ENCODE data around the gene RCAN2.

RCAN2 gene

GRCh38 chr6:46511320-46511719 is 20.1 kb upstream of the RCAN2 start:
- TF ChIP-seq TAF1 (IDR thresholded peaks at IDR 0.05; ENCODE audit: borderline replicate concordance, insufficient read depth, low read length): no peak
- TF ChIP-seq SIN3A (IDR thresholded peaks at IDR 0.05; ENCODE audit: borderline replicate concordance, insufficient read depth, low read length): no peak
- no peak for TF ChIP-seq REST (IDR thresholded peaks at IDR 0.05; ENCODE audit: insufficient read depth in 1 of 2, low read depth in 2 of 2, low read length in 2 of 2)
- no peak for TF ChIP-seq POLR2AphosphoS5 (IDR thresholded peaks at IDR 0.05; ENCODE audit: low read depth, low read length)
- TF ChIP-seq FOXP2 (optimal IDR thresholded peaks at IDR 0.05; ENCODE audit: borderline replicate concordance, extremely low read depth, extremely low read length, insufficient read depth): no peak

GRCh38 chr6:46510651-46511050 is 19.4 kb upstream of the RCAN2 start:
- no peak for TF ChIP-seq SIN3A (IDR thresholded peaks at IDR 0.05; ENCODE audit: borderline replicate concordance, insufficient read depth, low read length)
- TF ChIP-seq TAF1 (IDR thresholded peaks at IDR 0.05; ENCODE audit: borderline replicate concordance, insufficient read depth, low read length): no peak
- TF ChIP-seq FOXP2 (optimal IDR thresholded peaks at IDR 0.05; ENCODE audit: borderline replicate concordance, extremely low read depth, extremely low read length, insufficient read depth): no peak
- TF ChIP-seq POLR2AphosphoS5 (IDR thresholded peaks at IDR 0.05; ENCODE audit: low read depth, low read length): no peak
- TF ChIP-seq REST (IDR thresholded peaks at IDR 0.05; ENCODE audit: insufficient read depth in 1 of 2, low read depth in 2 of 2, low read length in 2 of 2): no peak

- TF ChIP-seq SIN3A (IDR thresholded peaks at IDR 0.05; ENCODE audit: borderline replicate concordance, insufficient read depth, low read length): no peak
- TF ChIP-seq POLR2AphosphoS5 (IDR thresholded peaks at IDR 0.05; ENCODE audit: low read depth, low read length): no peak
- TF ChIP-seq FOXP2 (optimal IDR thresholded peaks at IDR 0.05; ENCODE audit: borderline replicate concordance, extremely low read depth, extremely low read length, insufficient read depth): no peak
- no peak for TF ChIP-seq TAF1 (IDR thresholded peaks at IDR 0.05; ENCODE audit: borderline replicate concordance, insufficient read depth, low read length)
- TF ChIP-seq REST (IDR thresholded peaks at IDR 0.05; ENCODE audit: insufficient read depth in 1 of 2, low read depth in 2 of 2, low read length in 2 of 2): no peak
These were observed 18.8 kb upstream of the RCAN2 start for GRCh38 chr6:46509981-46510510.

- TF ChIP-seq POLR2AphosphoS5 (IDR thresholded peaks at IDR 0.05; ENCODE audit: low read depth, low read length) (no peak), FOXP2 (optimal IDR thresholded peaks at IDR 0.05; ENCODE audit: borderline replicate concordance, extremely low read depth, extremely low read length, insufficient read depth) (no peak), TAF1 (IDR thresholded peaks at IDR 0.05; ENCODE audit: borderline replicate concordance, insufficient read depth, low read length) (no peak), SIN3A (IDR thresholded peaks at IDR 0.05; ENCODE audit: borderline replicate concordance, insufficient read depth, low read length) (no peak), REST (IDR thresholded peaks at IDR 0.05; ENCODE audit: insufficient read depth in 1 of 2, low read depth in 2 of 2, low read length in 2 of 2) (no peak)
These were observed 17.8 kb upstream of the RCAN2 start for GRCh38 chr6:46509063-46509462.

GRCh38 chr6:46507426-46507825 is 16.2 kb upstream of the RCAN2 start:
- no peak for TF ChIP-seq SIN3A (IDR thresholded peaks at IDR 0.05; ENCODE audit: borderline replicate concordance, insufficient read depth, low read length)
- no peak for TF ChIP-seq FOXP2 (optimal IDR thresholded peaks at IDR 0.05; ENCODE audit: borderline replicate concordance, extremely low read depth, extremely low read length, insufficient read depth)
- TF ChIP-seq POLR2AphosphoS5 (IDR thresholded peaks at IDR 0.05; ENCODE audit: low read depth, low read length): no peak
- no peak for TF ChIP-seq TAF1 (IDR thresholded peaks at IDR 0.05; ENCODE audit: borderline replicate concordance, insufficient read depth, low read length)
- TF ChIP-seq REST (IDR thresholded peaks at IDR 0.05; ENCODE audit: insufficient read depth in 1 of 2, low read depth in 2 of 2, low read length in 2 of 2): no peak

All from PFSK-1 (cell line).